ENCODE data around the gene DLG5. TPM values are rescaled to one million over a fixed set of nuclear protein-coding genes. Genes with fewer than 3 reads are reported as not detected.
"Not testable (repeated sequence)": the region's sequence is repeated elsewhere in the genome, so short reads cannot be mapped to it uniquely, and the experiment has no call there.

Gene DLG5
- total RNA-seq, 3 donors from 2014 or later = 28.9 to 78.3 (median 35.1) TPM

- Histone ChIP-seq H3K36me3 (ENCODE audit: low read depth) (no peaks in the 10 kb centered on the region), H3K4me1 (ENCODE audit: low read depth) (no peaks in the 10 kb centered on the region), H3K4me3 (no peak overlapping the region), H3K9me3 (no peaks in the 10 kb centered on the region)
- DNase-seq = peak in 1 of 3 donors; percentile 29
- ATAC-seq = peak; percentile 85
- intact Hi-C loops (cut with DNase I, micrococcal nuclease) = no loop called here
- TF ChIP-seq CTCF (IDR thresholded peaks at IDR 0.05) = no peak
These were observed 162.8 kb downstream of the DLG5 start for GRCh38 chr10:77763453-77764430.

DNA sequence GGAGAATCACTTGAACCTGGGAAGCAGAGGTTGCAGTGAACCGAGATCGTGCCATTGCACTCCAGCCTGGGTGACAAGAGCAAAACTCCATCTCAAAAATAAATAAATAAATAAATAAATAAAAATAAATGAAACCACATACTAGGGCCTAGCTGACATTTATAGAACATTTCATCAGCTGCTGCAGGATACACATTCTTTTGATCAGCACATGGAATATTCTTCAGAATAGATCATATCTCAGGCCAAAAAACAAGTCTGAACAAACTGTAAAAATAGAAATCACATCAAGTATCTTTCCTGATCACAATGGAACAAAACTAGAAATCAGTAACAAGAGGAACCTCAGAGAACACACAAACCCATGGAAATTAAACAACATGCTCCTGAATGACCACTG is 168.1 kb downstream of the DLG5 start:
- H3K9me3 ChIP-seq; intact Hi-C loops (cut with DNase I, micrococcal nuclease); ATAC-seq; H3K4me3 ChIP-seq; DNase-seq; H3K36me3 ChIP-seq (ENCODE audit: low read depth); H3K4me1 ChIP-seq (ENCODE audit: low read depth): not testable (repeated sequence)

DNA sequence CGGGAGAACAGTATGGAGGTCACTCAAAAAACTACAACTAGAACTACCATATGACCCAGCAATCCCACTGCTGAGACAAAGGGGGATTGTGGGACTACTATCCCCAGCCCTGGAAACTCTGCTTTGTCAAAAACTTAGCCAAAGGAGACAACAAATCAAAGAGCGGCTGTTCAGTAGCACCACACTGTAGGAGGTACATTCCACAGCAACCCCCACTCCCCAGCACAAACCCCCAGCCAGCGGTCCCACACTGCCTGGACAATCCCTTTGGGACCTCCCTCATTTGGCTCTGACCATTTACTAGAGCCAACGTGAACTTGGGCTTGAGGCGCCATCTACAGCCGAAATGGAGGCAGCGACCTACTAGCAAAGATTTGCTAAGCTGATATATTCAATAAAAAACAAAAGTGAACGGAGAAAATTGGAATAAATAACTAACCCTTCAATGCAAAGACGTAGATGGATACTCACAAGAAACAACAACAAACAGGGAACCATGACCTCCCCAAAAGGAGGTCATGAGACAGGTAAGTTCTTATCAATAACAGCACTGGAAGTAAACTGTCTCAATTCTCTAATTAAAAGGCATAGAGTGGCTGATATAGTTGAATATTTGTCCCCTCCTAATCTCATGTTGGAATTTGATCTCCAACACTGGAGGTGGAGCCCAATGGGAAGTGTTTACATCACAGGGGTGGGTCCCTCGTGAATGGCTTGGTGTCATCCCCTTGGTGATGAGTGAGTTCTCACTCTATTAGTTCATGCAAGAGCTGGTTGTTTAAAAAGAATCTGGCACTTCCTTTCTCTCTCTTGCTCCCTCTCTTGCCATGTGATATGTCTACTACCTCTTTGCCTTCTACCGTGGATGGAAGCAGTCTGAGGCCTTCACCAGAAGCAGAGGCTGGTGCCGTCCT is 170.0 kb downstream of the DLG5 start:
- DNase-seq (peak in 2 of 3 donors; percentile 35 to 40), ATAC-seq (peak; percentile 38)
- Histone ChIP-seq H3K9me3 (no peaks in the 10 kb centered on the region), H3K4me1 (ENCODE audit: low read depth) (no peaks in the 10 kb centered on the region), H3K36me3 (ENCODE audit: low read depth) (no peaks in the 10 kb centered on the region), H3K4me3 (no peak overlapping the region)
- intact Hi-C loops (cut with DNase I, micrococcal nuclease) = no loop called here
- no peak for TF ChIP-seq CTCF (IDR thresholded peaks at IDR 0.05)

GRCh38 chr10:77746047-77746707 is 180.4 kb downstream of the DLG5 start:
- no peaks in the 10 kb centered on the region for H3K36me3 ChIP-seq (ENCODE audit: low read depth)
- TF ChIP-seq CTCF (IDR thresholded peaks at IDR 0.05) = no peak
- H3K4me3 ChIP-seq = no peak overlapping the region
- ATAC-seq (no peak), DNase-seq (no peak)
- intact Hi-C loops (cut with DNase I, micrococcal nuclease) = no loop called here
- no peaks in the 10 kb centered on the region for H3K9me3 ChIP-seq
- no peaks in the 10 kb centered on the region for H3K4me1 ChIP-seq (ENCODE audit: low read depth)

- Histone ChIP-seq H3K9me3 (peaks cover 6% of the 10 kb centered on the region), H3K4me1 (ENCODE audit: low read depth) (no peaks in the 10 kb centered on the region), H3K4me3 (no peak overlapping the region), H3K36me3 (ENCODE audit: low read depth) (no peaks in the 10 kb centered on the region)
- DNase-seq = no peak
- no peak for TF ChIP-seq CTCF (IDR thresholded peaks at IDR 0.05)
- intact Hi-C loops (cut with DNase I, micrococcal nuclease) = no loop called here
- ATAC-seq = no peak
These were observed 182.3 kb downstream of the DLG5 start for GRCh38 chr10:77744245-77744644.

Measured in mucosa of descending colon (tissue), 3 donors.